Endothelial cell (in vitro differentiated cells): ENCODE data around the gene MBD4. TPM values are rescaled to one million over a fixed set of nuclear protein-coding genes. Genes with fewer than 3 reads are reported as not detected.

ENCODE experiments used
- DNase-seq: peaks from one replicate; pipeline ENCODE4 v3.0.0; 2021; ENCODE audit warnings: low spot score
- H3K27ac Mint-ChIP-seq: one replicate; pipeline ENCODE4 v1.8.0; 2021; ENCODE audit warnings: mixed read lengths, inconsistent platforms; ENCODE audit not compliant: unreplicated experiment
- H3K27me3 Mint-ChIP-seq: one replicate; pipeline ENCODE4 v1.8.0; 2021; ENCODE audit warnings: mild to moderate bottlenecking, moderate library complexity, mixed read lengths, inconsistent platforms; ENCODE audit not compliant: unreplicated experiment
- H3K36me3 Mint-ChIP-seq: one replicate; pipeline ENCODE4 v1.8.0; 2021; ENCODE audit warnings: mild to moderate bottlenecking, low read depth, mixed read lengths, inconsistent platforms; ENCODE audit not compliant: unreplicated experiment
- H3K4me1 Mint-ChIP-seq: one replicate; pipeline ENCODE4 v1.8.0; 2021; ENCODE audit warnings: mild to moderate bottlenecking, mixed read lengths, inconsistent platforms; ENCODE audit not compliant: unreplicated experiment
- H3K4me3 Mint-ChIP-seq: one replicate; pipeline ENCODE4 v1.8.0; 2021; ENCODE audit warnings: mild to moderate bottlenecking, mixed read lengths, inconsistent platforms; ENCODE audit not compliant: unreplicated experiment
- H3K9me3 Mint-ChIP-seq: one replicate; pipeline ENCODE4 v1.8.0; 2021; ENCODE audit warnings: mixed read lengths, inconsistent platforms; ENCODE audit not compliant: unreplicated experiment
- total RNA-seq: library from RNA; stranded (reverse); fragmentation: NEBNext Ultra II Directional; extraction: Animal tissue kit (Norgen Biotek cat#: 25700); gene quantifications from one replicate; pipeline ENCODE4 v1.2.1, GENCODE V29; 2021; ENCODE audit not compliant: unreplicated experiment
- TF ChIP-seq, protein P1 (sequence below): fragments of 200-600 bp; sonication (generic); IDR thresholded peaks from one replicate; pipeline ENCODE4 v1.5.0; 2021; ENCODE audit warnings: antibody characterized with exemption; ENCODE audit not compliant: unreplicated experiment

Gene MBD4
- total RNA-seq, 1 donor from 2014 or later = 30.6 TPM

DNA sequence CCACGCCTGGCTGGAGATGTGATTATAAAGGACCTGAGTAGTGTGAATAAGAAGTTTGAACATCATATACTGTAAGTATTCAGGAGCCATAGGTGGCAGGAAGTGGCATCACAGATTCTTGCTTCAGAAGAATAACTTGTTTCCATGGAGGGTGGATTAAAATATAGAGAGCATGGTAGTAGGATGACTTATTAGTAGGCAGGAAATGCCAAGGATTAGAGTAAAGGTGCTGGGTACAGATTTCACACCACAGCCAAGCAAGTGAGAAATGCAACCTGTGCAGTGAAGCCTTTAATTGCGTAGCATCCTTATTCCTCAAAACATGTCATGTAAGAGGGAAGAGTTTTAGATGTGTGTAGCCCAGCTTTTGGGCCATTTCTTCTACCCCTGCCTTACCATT, 31.1 kb upstream of the MBD4 start:
- Mint-ChIP-seq H3K36me3 (peaks cover 5% of the 10 kb centered on the region), H3K4me1 (peaks cover 17% of the 10 kb centered on the region), H3K27ac (no peak overlapping the region), H3K9me3 (no peaks in the 10 kb centered on the region), H3K4me3 (no peak overlapping the region), H3K27me3 (peaks cover 3% of the 10 kb centered on the region)
- DNase-seq = no peak
- TF ChIP-seq, protein P1, sequence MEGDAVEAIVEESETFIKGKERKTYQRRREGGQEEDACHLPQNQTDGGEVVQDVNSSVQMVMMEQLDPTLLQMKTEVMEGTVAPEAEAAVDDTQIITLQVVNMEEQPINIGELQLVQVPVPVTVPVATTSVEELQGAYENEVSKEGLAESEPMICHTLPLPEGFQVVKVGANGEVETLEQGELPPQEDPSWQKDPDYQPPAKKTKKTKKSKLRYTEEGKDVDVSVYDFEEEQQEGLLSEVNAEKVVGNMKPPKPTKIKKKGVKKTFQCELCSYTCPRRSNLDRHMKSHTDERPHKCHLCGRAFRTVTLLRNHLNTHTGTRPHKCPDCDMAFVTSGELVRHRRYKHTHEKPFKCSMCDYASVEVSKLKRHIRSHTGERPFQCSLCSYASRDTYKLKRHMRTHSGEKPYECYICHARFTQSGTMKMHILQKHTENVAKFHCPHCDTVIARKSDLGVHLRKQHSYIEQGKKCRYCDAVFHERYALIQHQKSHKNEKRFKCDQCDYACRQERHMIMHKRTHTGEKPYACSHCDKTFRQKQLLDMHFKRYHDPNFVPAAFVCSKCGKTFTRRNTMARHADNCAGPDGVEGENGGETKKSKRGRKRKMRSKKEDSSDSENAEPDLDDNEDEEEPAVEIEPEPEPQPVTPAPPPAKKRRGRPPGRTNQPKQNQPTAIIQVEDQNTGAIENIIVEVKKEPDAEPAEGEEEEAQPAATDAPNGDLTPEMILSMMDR = no peak

DNA sequence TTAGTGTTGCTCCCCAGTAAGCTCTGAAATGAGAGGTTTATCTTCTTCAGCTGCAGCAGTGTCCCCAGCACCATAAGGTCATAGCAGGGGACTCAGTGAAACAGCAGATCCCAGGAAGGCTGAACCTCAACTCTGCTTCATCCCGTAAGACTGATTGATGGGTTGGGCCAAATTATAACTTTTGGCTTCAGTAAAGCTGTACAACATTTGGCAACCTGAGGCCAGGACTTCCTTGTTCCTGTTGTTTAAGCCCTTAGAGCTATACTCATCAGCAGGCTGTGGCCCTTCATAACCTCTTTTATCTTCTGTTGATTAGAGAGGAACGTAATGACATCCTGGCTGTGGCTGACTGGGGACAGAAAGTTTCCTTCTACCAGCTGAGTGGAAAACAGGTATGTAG, 29.3 kb upstream of the MBD4 start:
- Mint-ChIP-seq H3K9me3 (no peaks in the 10 kb centered on the region), H3K27ac (no peak overlapping the region), H3K4me1 (peaks cover 17% of the 10 kb centered on the region), H3K27me3 (peaks cover 3% of the 10 kb centered on the region), H3K36me3 (peaks cover 5% of the 10 kb centered on the region), H3K4me3 (no peak overlapping the region)
- TF ChIP-seq, protein P1 = no peak
- no peak for DNase-seq

DNA sequence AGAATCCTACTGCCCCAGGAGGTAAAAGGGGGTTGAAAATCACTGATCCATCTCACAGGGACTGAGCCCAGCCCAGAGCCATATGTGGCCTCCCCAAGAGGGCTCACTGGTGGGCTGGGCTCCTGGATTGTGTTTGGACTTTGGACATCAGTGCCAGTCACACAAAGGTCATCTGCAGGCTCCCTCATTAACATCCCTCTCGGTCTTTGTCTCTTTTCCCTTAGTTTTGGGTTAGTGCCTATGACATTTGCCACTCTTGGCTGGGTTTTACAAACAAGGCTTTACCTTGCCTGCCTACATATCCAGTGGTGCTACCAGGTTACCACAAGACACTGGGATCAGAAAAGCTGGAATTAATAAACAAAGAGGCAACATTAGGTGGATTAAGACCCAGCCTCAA, 28.2 kb upstream of the MBD4 start:
- H3K27ac Mint-ChIP-seq = no peak overlapping the region
- DNase-seq = no peak
- H3K27me3 Mint-ChIP-seq = peaks cover 3% of the 10 kb centered on the region
- no peak overlapping the region for H3K4me3 Mint-ChIP-seq
- TF ChIP-seq, protein P1 = no peak
- no peaks in the 10 kb centered on the region for H3K9me3 Mint-ChIP-seq
- peaks cover 5% of the 10 kb centered on the region for H3K36me3 Mint-ChIP-seq
- H3K4me1 Mint-ChIP-seq = peaks cover 17% of the 10 kb centered on the region

DNA sequence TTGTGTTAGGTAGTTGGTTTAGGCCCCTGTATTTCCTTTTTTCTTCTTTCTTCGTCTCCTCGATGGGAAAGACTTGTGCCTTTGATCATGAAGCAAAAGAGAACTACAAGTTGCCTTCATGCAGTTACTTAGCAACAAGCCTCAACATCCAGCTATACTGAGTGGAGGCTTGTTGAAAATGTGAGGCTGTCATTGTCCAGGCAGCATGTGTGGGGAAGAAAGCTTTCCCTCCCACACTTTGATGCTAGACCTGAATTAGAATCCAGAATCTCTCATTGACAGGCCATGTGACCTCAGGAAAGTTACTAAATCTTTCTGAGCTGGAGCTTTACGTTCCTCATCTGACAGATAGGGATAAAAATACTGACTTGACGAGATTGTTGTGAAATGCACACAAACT, 24.0 kb upstream of the MBD4 start:
- H3K9me3 Mint-ChIP-seq = no peaks in the 10 kb centered on the region
- peaks cover 22% of the 10 kb centered on the region for H3K4me1 Mint-ChIP-seq
- H3K4me3 Mint-ChIP-seq = no peak overlapping the region
- no peak for DNase-seq
- peaks cover 4% of the 10 kb centered on the region for H3K36me3 Mint-ChIP-seq
- H3K27me3 Mint-ChIP-seq = no peaks in the 10 kb centered on the region
- TF ChIP-seq, protein P1 = no peak
- no peak overlapping the region for H3K27ac Mint-ChIP-seq

DNA sequence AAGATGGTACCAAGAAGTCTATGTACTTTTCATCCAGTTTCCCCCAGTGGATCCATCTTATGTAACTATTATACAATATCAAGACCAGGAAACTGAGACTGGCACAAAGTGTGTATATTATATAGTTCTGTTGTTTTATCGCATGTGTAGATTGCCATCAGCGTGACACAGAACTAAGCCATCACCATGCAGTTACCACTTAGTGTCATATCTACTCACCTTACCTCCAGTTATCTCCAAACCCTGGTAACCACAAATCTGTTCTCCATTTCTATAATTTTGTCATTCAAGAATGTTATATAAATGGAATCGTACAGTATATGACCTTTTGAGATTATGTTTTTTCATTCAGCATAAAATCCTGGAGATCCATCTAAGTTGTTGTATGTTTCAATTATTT, 23.3 kb upstream of the MBD4 start:
- H3K27ac Mint-ChIP-seq = no peak overlapping the region
- H3K27me3 Mint-ChIP-seq = no peaks in the 10 kb centered on the region
- H3K36me3 Mint-ChIP-seq = peaks cover 4% of the 10 kb centered on the region
- H3K4me1 Mint-ChIP-seq = peaks cover 22% of the 10 kb centered on the region
- TF ChIP-seq, protein P1 = no peak
- H3K4me3 Mint-ChIP-seq = no peak overlapping the region
- DNase-seq = no peak
- no peaks in the 10 kb centered on the region for H3K9me3 Mint-ChIP-seq
